ENCODE measurements around the gene ZNF446. TPM values are rescaled to one million over a fixed set of nuclear protein-coding genes. Genes with fewer than 3 reads are reported as not detected.
"Not testable (repeated sequence)": the region's sequence is repeated elsewhere in the genome, so short reads cannot be mapped to it uniquely, and the experiment has no call there.

The ZNF446 gene
- total RNA-seq, 2 experiments from 2014 or later = 6.9 to 7.8 TPM

DNA sequence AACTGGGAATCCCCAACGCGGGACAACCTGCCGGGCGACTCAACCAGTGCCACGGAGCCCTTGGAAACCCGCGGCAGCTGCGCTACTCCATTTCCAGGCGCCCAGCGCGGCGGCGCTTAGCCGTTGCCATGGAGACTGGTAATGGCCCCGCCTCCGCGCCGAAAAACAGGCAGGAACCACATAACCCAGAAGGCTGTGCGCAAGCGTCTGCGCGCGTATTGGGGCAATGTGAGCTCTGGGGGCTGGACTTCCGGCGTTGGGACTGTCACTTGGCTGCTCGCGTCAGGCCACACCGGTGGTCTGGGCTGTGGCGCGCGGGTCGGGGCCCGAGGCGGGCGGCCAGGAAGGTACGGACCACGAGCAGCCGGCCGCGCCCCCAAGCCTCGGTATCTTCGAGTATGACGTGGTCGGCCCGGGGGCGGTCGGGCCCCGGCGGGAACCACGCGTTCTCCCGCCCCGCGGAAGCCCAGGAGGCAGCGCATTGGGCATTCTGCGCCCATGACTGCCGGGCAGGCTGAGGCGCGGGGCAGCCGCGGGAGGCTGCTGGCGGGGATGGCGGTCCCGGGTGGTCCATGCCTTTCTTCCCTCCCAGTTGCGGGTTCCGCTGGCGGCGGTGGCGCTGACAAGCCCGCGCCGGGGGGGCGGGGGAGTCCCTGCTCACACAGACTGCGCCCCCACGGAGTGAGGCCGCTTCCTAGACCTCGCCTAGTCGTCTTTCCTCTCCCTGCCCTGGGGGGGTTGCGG is 24.6 kb upstream of the ZNF446 start, which contains the start of gene ZNF324B:
ZNF324B (plus strand) TSS at position 265 of the 744 bp plus-strand sequence. CDS start 2,080 bp downstream, outside the sequence.
- peaks cover 3% of the 10 kb centered on the region for H3K27me3 Mint-ChIP-seq (ENCODE audit: low read depth)
- ATAC-seq = peak; percentile 97
- H3K36me3 Mint-ChIP-seq (ENCODE audit: low read depth) = peaks cover 23% of the 10 kb centered on the region
- DNase-seq = peak; percentile 98
- peak within 1 kb of the TSS; percentile 73 for H3K4me3 Mint-ChIP-seq
- peak within 1 kb of the TSS; percentile 55 for H3K27ac Mint-ChIP-seq
- peaks cover 11% of the 10 kb centered on the region for H3K9me3 Mint-ChIP-seq (ENCODE audit: insufficient read depth)
- ChIA-PET POLR2A (interaction anchor here (1.2 kb wide), 1 partner anchor 12 kb away, joined by 3 read pairs; the partner anchor contains the start of gene ZNF132), CTCF (no interaction called here)
- peaks cover 22% of the 10 kb centered on the region for H3K4me1 Mint-ChIP-seq (ENCODE audit: low read depth)

DNA sequence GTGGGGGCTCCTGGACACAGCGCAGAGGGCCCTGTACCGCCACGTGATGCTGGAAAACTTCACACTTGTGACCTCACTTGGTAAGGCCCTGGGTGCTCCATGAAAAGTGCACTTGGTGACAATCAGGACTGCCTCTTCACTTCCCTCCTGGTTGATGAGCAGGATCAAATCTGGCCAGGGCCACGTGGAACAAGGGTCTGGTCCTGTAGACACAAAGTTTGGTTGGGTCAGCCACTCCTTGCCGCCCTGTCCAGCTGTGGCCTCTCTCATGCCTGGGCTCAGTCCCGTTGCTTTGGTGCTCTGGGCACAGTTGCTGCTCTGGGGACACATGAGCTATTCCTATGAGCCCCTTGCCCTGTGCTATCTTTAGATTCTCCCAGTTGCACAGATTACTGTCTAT is 22.4 kb upstream of the ZNF446 start:
- H3K36me3 Mint-ChIP-seq (ENCODE audit: low read depth) = peaks cover 35% of the 10 kb centered on the region
- peaks cover 22% of the 10 kb centered on the region for H3K4me1 Mint-ChIP-seq (ENCODE audit: low read depth)
- peaks cover 4% of the 10 kb centered on the region for H3K9me3 Mint-ChIP-seq (ENCODE audit: insufficient read depth)
- no peak overlapping the region for H3K27ac Mint-ChIP-seq
- ChIA-PET CTCF (no interaction called here), POLR2A (interaction anchor here (0.9 to 1.2 kb wide), 2 partner anchors 66 to 106 kb away, joined by 3 read pairs; partner anchors contain the start of gene ZBTB45)
- no peak overlapping the region for H3K4me3 Mint-ChIP-seq
- ATAC-seq = no peak
- no peaks in the 10 kb centered on the region for H3K27me3 Mint-ChIP-seq (ENCODE audit: low read depth)
- no peak for DNase-seq

DNA sequence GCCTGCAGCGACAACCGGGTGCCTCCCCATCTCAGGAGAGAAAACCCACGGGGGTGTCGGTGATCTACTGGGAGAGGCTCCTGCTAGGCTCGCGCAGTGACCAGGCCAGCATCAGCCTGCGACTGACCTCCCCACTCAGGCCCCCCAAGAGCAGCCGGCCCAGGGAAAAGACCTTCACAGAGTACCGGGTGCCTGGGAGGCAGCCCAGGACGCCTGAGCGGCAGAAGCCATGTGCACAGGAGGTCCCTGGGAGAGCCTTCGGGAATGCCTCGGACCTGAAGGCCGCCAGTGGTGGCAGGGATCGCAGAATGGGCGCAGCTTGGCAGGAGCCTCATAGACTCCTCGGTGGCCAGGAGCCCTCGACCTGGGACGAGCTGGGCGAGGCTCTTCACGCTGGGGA is 20.8 kb upstream of the ZNF446 start:
- Mint-ChIP-seq H3K4me1 (ENCODE audit: low read depth) (peaks cover 22% of the 10 kb centered on the region), H3K9me3 (ENCODE audit: insufficient read depth) (no peaks in the 10 kb centered on the region), H3K27me3 (ENCODE audit: low read depth) (no peaks in the 10 kb centered on the region), H3K4me3 (no peak overlapping the region), H3K27ac (no peak overlapping the region), H3K36me3 (ENCODE audit: low read depth) (peaks cover 33% of the 10 kb centered on the region)
- ChIA-PET CTCF (no interaction called here), POLR2A (no interaction called here)
- DNase-seq = no peak
- ATAC-seq = no peak

DNA sequence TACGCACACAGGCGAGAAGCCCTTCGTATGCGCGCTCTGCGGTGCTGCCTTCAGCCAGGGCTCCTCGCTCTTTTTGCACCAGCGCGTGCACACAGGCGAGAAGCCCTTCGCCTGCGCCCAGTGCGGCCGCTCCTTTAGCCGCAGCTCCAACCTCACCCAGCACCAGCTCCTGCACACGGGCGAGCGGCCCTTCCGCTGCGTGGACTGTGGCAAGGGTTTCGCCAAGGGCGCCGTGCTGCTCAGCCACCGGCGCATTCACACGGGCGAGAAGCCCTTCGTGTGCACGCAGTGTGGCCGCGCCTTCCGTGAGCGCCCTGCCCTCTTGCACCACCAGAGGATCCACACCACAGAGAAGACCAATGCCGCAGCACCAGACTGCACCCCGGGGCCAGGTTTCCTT is 20.0 kb upstream of the ZNF446 start:
- H3K4me1 Mint-ChIP-seq (ENCODE audit: low read depth) = peaks cover 15% of the 10 kb centered on the region
- H3K4me3 Mint-ChIP-seq = no peak overlapping the region
- ATAC-seq (no peak), DNase-seq (no peak)
- no peaks in the 10 kb centered on the region for H3K9me3 Mint-ChIP-seq (ENCODE audit: insufficient read depth)
- H3K27ac Mint-ChIP-seq = no peak overlapping the region
- H3K36me3 Mint-ChIP-seq (ENCODE audit: low read depth) = peaks cover 34% of the 10 kb centered on the region
- no peaks in the 10 kb centered on the region for H3K27me3 Mint-ChIP-seq (ENCODE audit: low read depth)
- ChIA-PET CTCF (no interaction called here), POLR2A (no interaction called here)

DNA sequence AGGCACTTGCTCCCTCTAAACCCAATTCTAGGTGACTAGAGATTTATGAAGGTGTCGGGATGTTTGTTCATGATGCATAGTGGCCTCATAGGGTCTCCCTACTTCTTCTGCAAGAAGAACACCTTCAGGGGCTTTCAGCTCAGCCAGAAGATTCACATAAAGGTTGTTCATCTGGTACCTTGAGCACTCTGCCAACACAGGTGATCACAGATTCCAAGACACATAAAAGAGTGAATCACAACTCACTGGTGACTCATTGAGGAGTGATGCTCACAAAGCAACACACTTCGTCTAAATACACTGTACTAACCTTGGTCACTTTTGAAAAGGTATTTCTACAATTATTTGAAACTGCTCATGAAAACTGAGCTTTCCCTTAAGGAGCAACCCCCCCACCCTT is 16.1 kb upstream of the ZNF446 start:
- CTCF ChIA-PET = no interaction called here
- POLR2A ChIA-PET = no interaction called here
- ATAC-seq = no peak

DNA sequence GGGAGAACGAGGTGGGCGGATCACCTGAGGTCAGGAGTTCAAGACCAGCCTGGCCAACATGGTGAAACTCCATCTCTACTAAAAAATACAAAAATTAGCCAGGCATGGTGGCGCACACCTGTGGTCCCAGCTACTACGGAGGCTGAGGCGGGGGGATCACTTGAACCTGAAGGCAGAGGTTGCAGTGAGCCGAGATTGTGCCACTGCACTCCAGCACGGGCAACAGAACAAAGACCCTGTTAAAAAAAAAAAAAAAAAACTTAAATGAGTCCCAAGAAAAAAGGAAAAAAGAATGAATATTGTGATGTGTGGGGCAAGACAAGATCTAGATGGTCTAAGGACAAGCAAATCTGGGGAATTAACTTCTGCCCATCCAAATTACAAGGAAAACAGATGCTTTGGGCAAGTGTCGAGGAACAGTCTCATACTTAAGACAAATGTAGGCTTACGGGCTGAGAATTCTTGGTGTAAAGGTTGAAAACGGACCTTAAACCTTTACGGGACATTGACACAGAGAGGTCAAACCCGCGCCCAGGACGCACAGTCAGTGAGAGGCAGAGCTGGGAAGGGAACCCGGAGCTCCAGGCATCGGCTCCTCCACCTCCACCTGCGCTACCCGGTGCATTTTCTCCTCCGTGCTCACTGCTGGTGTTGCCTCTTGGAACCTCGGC is 9.9 kb upstream of the ZNF446 start:
- peaks cover 10% of the 10 kb centered on the region for H3K36me3 Mint-ChIP-seq (ENCODE audit: low read depth)
- no peaks in the 10 kb centered on the region for H3K9me3 Mint-ChIP-seq (ENCODE audit: insufficient read depth)
- peak overlapping the region; percentile 76 for H3K27ac Mint-ChIP-seq
- peaks cover 22% of the 10 kb centered on the region for H3K4me1 Mint-ChIP-seq (ENCODE audit: low read depth)
- peak; percentile 24 for ATAC-seq
- peaks cover 2% of the 10 kb centered on the region for H3K27me3 Mint-ChIP-seq (ENCODE audit: low read depth)
- CTCF ChIA-PET = no interaction called here
- H3K4me3 Mint-ChIP-seq = peak overlapping the region; percentile 83
- no peak for DNase-seq
- POLR2A ChIA-PET = interaction anchor here (0.6 to 1.2 kb wide), 2 partner anchors 77 to 79 kb away, joined by 3 read pairs; partner anchors contain the start of gene TRIM28

More for the DNA sequence above, 16.1 kb upstream of the ZNF446 start:
- Mint-ChIP-seq H3K4me1 (ENCODE audit: low read depth) (no peaks in the 10 kb centered on the region), H3K4me3 (no peak overlapping the region), H3K36me3 (ENCODE audit: low read depth) (peaks cover 31% of the 10 kb centered on the region), H3K9me3 (ENCODE audit: insufficient read depth) (no peaks in the 10 kb centered on the region), H3K27me3 (ENCODE audit: low read depth) (no peaks in the 10 kb centered on the region), H3K27ac (no peak overlapping the region)
- no peak for DNase-seq

DNA sequence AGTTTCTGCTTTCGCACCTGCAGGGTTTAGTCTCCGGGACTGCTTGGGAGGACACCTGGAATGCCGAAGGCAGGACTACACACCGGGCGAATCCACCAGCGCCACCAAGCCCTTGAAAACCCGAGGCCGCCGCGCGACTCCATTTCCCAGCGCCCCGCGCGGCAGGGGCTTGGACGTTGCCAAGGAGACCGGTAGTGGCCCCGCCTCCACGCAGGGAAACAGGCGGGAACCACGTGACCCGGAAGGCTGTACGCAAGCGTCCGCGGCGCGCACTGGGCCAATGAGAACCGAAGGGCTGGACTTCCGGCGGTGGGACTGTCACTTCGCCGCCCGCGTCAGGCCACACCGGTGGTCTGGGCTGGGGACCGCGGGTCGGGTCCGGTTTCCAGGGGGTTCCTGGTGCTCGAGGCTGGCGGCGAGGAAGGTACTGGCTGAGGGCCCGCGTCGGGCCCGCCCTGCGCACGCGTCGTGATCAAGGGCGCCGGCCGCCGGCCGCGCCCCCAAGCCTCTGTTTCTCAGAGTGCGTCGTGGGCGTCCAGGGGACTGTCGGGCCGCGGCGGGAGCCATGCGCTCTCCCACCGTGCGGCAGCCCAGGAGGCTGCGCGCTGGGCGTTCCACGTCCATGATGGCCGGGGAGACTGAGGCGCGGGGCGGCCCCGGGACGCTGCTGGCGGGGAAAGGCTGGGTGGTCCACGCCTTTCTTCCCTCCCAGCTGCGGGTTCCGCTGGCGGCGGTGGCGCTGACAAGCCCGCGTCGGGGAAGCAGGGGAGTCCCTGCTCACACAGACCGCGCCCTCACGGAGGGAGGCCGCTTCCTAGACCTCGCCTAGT is 9.2 kb upstream of the ZNF446 start, which contains the start of gene ZNF324:
ZNF324 (plus strand) TSS at position 321 of the 830 bp plus-strand sequence. CDS start 2,106 bp downstream, outside the sequence.
- DNase-seq (peak; percentile 98), ATAC-seq (peak; percentile 89)
- H3K27me3 Mint-ChIP-seq (ENCODE audit: low read depth) = peaks cover 2% of the 10 kb centered on the region
- H3K36me3 Mint-ChIP-seq (ENCODE audit: low read depth) = peaks cover 10% of the 10 kb centered on the region
- CTCF ChIA-PET = no interaction called here
- H3K9me3 Mint-ChIP-seq (ENCODE audit: insufficient read depth) = no peaks in the 10 kb centered on the region
- H3K27ac Mint-ChIP-seq = peak within 1 kb of the TSS; percentile 76
- H3K4me3 Mint-ChIP-seq = peak within 1 kb of the TSS; percentile 83
- POLR2A ChIA-PET = interaction anchor here (0.6 to 1.2 kb wide), 3 partner anchors 77 to 88 kb away, joined by 3 read pairs; partner anchors contain the start of genes CHMP2A and TRIM28
- peaks cover 22% of the 10 kb centered on the region for H3K4me1 Mint-ChIP-seq (ENCODE audit: low read depth)

DNA sequence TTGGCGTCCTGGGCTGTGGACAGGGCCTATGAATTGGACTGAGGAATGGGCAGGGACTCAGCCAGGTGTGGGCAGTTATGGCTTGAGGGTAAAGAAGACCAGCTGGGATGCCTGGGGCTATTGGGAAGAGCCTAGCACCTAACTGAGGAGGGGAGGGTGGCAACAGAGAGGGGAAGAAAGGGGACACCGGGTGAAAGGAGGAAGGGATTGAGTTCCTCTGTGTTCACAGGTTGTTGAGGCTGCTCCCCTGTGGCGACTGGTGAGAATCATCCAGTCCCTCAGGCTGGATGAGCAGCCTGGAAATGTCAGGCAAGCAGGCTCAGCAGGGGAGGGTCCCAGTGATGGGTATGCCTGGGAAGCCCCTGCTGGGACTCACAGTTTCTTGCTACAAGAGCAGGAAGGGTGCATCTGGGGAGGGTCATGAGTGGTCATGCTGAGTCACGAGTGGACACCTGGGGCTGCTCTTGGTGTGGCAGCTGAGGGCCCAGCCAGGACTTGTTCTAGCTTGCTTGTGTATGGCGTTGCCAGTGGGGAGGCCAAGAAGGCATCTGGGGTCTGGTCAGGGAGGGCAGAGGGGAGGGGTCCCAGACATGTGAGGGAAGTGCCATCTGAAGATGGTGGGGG is 7.8 kb upstream of the ZNF446 start:
- DNase-seq (no peak), ATAC-seq (no peak)
- H3K4me3 Mint-ChIP-seq = peak overlapping the region; percentile 83
- H3K27me3 Mint-ChIP-seq (ENCODE audit: low read depth) = peaks cover 2% of the 10 kb centered on the region
- peaks cover 22% of the 10 kb centered on the region for H3K4me1 Mint-ChIP-seq (ENCODE audit: low read depth)
- peak overlapping the region; percentile 60 for H3K27ac Mint-ChIP-seq
- H3K36me3 Mint-ChIP-seq (ENCODE audit: low read depth) = peaks cover 21% of the 10 kb centered on the region
- H3K9me3 Mint-ChIP-seq (ENCODE audit: insufficient read depth) = no peaks in the 10 kb centered on the region
- POLR2A ChIA-PET = interaction anchor here (0.6 kb wide), 1 partner anchor 1079 kb away, joined by 3 read pairs; the partner anchor contains the start of gene ZNF548
- CTCF ChIA-PET = no interaction called here

DNA sequence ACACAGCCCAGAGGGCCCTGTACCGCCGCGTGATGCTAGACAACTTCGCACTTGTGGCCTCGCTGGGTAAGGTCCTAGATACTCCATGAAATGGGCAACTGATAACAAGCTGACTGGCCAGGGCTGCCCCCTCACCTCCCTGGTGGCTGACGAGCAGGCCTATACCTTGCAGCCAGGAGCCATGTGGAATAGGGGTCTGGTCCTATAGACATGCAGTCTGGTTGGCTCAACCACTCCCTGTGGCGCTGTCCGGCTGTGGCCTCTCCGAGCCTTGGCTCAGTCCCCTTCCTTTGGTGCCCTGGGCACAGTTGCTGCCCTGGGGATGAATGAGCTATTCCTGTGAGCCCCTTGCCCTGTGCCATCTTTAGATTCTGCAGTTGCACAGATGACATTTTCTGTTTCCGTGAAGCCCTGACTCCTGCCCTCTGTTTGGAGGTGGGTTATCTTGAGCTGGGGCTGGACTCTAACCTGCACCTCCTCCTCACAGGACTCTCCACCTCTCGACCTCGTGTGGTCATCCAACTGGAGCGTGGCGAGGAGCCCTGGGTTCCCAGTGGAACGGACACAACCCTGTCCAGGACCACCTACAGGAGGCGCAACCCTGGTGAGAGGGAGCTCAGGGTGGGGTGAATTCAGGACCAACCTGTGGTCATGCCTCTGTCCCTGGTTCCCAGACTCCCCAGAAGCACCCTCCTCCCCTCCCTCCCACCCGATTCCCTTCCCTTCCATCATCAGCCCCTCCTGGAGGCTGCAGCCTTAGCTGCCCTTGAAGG is 6.7 kb upstream of the ZNF446 start:
- Mint-ChIP-seq H3K27me3 (ENCODE audit: low read depth) (peaks cover 2% of the 10 kb centered on the region), H3K36me3 (ENCODE audit: low read depth) (peaks cover 23% of the 10 kb centered on the region), H3K27ac (no peak overlapping the region), H3K9me3 (ENCODE audit: insufficient read depth) (no peaks in the 10 kb centered on the region), H3K4me1 (ENCODE audit: low read depth) (peaks cover 29% of the 10 kb centered on the region), H3K4me3 (no peak overlapping the region)
- DNase-seq (no peak), ATAC-seq (no peak)
- POLR2A ChIA-PET = no interaction called here
- CTCF ChIA-PET = no interaction called here

DNA sequence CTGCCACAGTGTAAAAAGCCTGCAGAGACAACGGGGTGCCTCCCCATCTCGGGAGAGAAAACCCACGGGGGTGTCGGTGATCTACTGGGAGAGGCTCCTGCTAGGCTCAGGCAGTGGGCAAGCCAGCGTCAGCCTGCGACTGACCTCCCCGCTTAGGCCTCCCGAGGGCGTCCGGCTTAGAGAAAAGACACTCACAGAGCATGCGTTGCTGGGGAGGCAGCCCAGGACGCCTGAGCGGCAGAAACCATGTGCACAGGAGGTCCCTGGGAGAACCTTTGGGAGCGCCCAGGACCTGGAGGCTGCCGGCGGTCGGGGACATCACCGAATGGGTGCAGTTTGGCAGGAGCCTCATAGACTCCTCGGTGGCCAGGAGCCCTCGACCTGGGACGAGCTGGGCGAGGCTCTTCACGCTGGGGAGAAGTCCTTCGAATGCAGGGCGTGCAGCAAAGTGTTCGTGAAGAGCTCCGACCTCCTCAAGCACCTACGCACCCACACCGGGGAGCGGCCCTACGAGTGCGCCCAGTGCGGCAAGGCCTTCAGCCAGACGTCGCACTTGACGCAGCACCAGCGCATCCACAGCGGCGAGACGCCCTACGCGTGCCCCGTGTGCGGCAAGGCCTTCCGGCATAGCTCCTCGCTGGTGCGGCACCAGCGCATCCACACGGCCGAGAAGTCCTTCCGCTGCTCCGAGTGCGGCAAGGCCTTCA is 5.2 kb upstream of the ZNF446 start:
- ATAC-seq; POLR2A ChIA-PET; H3K27ac Mint-ChIP-seq; H3K9me3 Mint-ChIP-seq (ENCODE audit: insufficient read depth); DNase-seq; CTCF ChIA-PET; H3K27me3 Mint-ChIP-seq (ENCODE audit: low read depth); H3K4me3 Mint-ChIP-seq: not testable (repeated sequence)
- H3K36me3 Mint-ChIP-seq (ENCODE audit: low read depth) = peaks cover 23% of the 10 kb centered on the region
- peaks cover 40% of the 10 kb centered on the region for H3K4me1 Mint-ChIP-seq (ENCODE audit: low read depth)
